ENCODE results near the gene PDLIM5.

The PDLIM5 gene

DNA sequence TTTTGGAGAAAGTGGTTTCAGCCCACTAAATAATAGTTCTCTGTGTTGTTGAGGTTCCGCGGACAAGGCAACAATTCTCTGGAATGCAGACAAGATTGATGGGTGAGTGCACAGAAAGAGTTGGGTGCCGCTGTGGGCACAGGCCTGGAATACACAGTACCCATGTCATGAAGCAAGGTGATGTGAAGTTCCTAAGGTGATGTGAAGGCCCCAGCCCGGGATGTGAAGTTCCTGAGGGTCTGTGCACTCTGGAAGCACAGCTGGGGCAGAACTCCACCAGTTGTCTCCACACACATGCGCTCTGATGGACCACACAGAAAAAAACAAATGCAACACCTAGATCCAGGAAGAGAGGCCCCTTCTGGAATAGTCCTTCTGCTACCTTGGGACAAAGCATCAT lies 219.4 kb downstream of the PDLIM5 start:
- Histone ChIP-seq H3K79me2 (ENCODE audit: control insufficient read depth, low read length) (no peaks in the 10 kb centered on the region), H4K20me1 (ENCODE audit: control insufficient read depth, insufficient read depth, low read depth, low read length) (no peaks in the 10 kb centered on the region), H3F3A (ENCODE audit: control insufficient read depth, insufficient read depth) (no peaks in the 10 kb centered on the region), H3K27ac (ENCODE audit: low read depth, low read length) (no peak overlapping the region), H3K4me2 (ENCODE audit: low read length) (no peak overlapping the region), H3K27me3 (ENCODE audit: control insufficient read depth, low read length) (no peaks in the 10 kb centered on the region), H3K9me3 (ENCODE audit: control insufficient read depth, insufficient read depth, low read length) (no peaks in the 10 kb centered on the region), H3K36me3 (ENCODE audit: control insufficient read depth, low read length) (no peaks in the 10 kb centered on the region), H3K9me2 (replicated peaks; ENCODE audit: control insufficient read depth, low read length) (no peaks in the 10 kb centered on the region), H3K4me3 (ENCODE audit: low read length) (no peak overlapping the region), H3K4me1 (ENCODE audit: control insufficient read depth, low read length) (no peaks in the 10 kb centered on the region)
- no peak for TF ChIP-seq EZH2phosphoT487 (IDR thresholded peaks at IDR 0.05; ENCODE audit: borderline replicate concordance, low read length)
- TF ChIP-seq, protein P1, sequence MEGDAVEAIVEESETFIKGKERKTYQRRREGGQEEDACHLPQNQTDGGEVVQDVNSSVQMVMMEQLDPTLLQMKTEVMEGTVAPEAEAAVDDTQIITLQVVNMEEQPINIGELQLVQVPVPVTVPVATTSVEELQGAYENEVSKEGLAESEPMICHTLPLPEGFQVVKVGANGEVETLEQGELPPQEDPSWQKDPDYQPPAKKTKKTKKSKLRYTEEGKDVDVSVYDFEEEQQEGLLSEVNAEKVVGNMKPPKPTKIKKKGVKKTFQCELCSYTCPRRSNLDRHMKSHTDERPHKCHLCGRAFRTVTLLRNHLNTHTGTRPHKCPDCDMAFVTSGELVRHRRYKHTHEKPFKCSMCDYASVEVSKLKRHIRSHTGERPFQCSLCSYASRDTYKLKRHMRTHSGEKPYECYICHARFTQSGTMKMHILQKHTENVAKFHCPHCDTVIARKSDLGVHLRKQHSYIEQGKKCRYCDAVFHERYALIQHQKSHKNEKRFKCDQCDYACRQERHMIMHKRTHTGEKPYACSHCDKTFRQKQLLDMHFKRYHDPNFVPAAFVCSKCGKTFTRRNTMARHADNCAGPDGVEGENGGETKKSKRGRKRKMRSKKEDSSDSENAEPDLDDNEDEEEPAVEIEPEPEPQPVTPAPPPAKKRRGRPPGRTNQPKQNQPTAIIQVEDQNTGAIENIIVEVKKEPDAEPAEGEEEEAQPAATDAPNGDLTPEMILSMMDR (IDR thresholded peaks at IDR 0.05; ENCODE audit: low read depth, low read length, poor library complexity, severe bottlenecking), result no peak

GRCh38 chr4:94673961-94674360 lies 222.2 kb downstream of the PDLIM5 start:
- no peaks in the 10 kb centered on the region for H3K9me3 ChIP-seq (ENCODE audit: control insufficient read depth, insufficient read depth, low read length)
- no peaks in the 10 kb centered on the region for H3F3A ChIP-seq (ENCODE audit: control insufficient read depth, insufficient read depth)
- no peak overlapping the region for H3K4me3 ChIP-seq (ENCODE audit: low read length)
- H3K79me2 ChIP-seq (ENCODE audit: control insufficient read depth, low read length), result no peaks in the 10 kb centered on the region
- H3K27me3 ChIP-seq (ENCODE audit: control insufficient read depth, low read length), result no peaks in the 10 kb centered on the region
- TF ChIP-seq, protein P1 (IDR thresholded peaks at IDR 0.05; ENCODE audit: low read depth, low read length, poor library complexity, severe bottlenecking), result no peak
- TF ChIP-seq EZH2phosphoT487 (IDR thresholded peaks at IDR 0.05; ENCODE audit: borderline replicate concordance, low read length), result no peak
- no peaks in the 10 kb centered on the region for H3K36me3 ChIP-seq (ENCODE audit: control insufficient read depth, low read length)
- H3K4me1 ChIP-seq (ENCODE audit: control insufficient read depth, low read length), result no peaks in the 10 kb centered on the region
- no peak overlapping the region for H3K27ac ChIP-seq (ENCODE audit: low read depth, low read length)
- no peaks in the 10 kb centered on the region for H4K20me1 ChIP-seq (ENCODE audit: control insufficient read depth, insufficient read depth, low read depth, low read length)
- H3K4me2 ChIP-seq (ENCODE audit: low read length), result no peak overlapping the region
- H3K9me2 ChIP-seq (replicated peaks; ENCODE audit: control insufficient read depth, low read length), result no peaks in the 10 kb centered on the region

DNA sequence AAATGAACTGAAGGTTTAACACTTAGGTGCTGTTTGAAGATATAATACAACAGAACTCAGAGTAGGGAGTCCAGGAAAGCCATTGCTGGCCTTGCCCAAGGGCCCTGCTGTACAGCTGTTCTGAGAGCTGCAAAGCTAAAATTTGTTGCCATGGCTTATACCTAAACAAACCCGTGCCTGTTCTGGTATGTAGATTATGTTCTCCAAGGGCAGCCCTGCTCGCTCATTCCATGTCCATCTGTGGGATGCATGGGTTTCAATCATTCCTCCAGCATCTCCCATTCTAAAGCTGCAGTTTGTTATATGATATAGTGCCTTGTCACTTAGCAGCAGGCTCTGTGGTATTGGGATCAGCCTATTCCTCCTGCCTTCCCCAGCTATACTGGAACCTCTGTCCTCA lies 225.2 kb downstream of the PDLIM5 start:
- no peak overlapping the region for H3K27ac ChIP-seq (ENCODE audit: low read depth, low read length)

More for the DNA sequence above, 225.2 kb downstream of the PDLIM5 start:
- no peak overlapping the region for H3K4me2 ChIP-seq (ENCODE audit: low read length)
- no peaks in the 10 kb centered on the region for H3K79me2 ChIP-seq (ENCODE audit: control insufficient read depth, low read length)
- H3K9me2 ChIP-seq (replicated peaks; ENCODE audit: control insufficient read depth, low read length), result no peaks in the 10 kb centered on the region
- no peak overlapping the region for H3K4me3 ChIP-seq (ENCODE audit: low read length)
- H3K27me3 ChIP-seq (ENCODE audit: control insufficient read depth, low read length), result no peaks in the 10 kb centered on the region
- H4K20me1 ChIP-seq (ENCODE audit: control insufficient read depth, insufficient read depth, low read depth, low read length), result no peaks in the 10 kb centered on the region
- TF ChIP-seq EZH2phosphoT487 (IDR thresholded peaks at IDR 0.05; ENCODE audit: borderline replicate concordance, low read length), result no peak
- TF ChIP-seq, protein P1 (IDR thresholded peaks at IDR 0.05; ENCODE audit: low read depth, low read length, poor library complexity, severe bottlenecking), result no peak
- H3F3A ChIP-seq (ENCODE audit: control insufficient read depth, insufficient read depth), result no peaks in the 10 kb centered on the region
- no peaks in the 10 kb centered on the region for H3K4me1 ChIP-seq (ENCODE audit: control insufficient read depth, low read length)
- no peaks in the 10 kb centered on the region for H3K9me3 ChIP-seq (ENCODE audit: control insufficient read depth, insufficient read depth, low read length)
- no peaks in the 10 kb centered on the region for H3K36me3 ChIP-seq (ENCODE audit: control insufficient read depth, low read length)
